Endothelial cell (in vitro differentiated cells): ENCODE data around the gene CHCHD6. TPM values are rescaled to one million over a fixed set of nuclear protein-coding genes. Genes with fewer than 3 reads are reported as not detected.

Experiments
- DNase-seq: peaks from one replicate; pipeline ENCODE4 v3.0.0; 2021; ENCODE audit warnings: low spot score
- H3K27ac Mint-ChIP-seq: one replicate; pipeline ENCODE4 v1.8.0; 2021; ENCODE audit warnings: mixed read lengths, inconsistent platforms; ENCODE audit not compliant: unreplicated experiment
- H3K27me3 Mint-ChIP-seq: one replicate; pipeline ENCODE4 v1.8.0; 2021; ENCODE audit warnings: mild to moderate bottlenecking, moderate library complexity, mixed read lengths, inconsistent platforms; ENCODE audit not compliant: unreplicated experiment
- H3K36me3 Mint-ChIP-seq: one replicate; pipeline ENCODE4 v1.8.0; 2021; ENCODE audit warnings: mild to moderate bottlenecking, low read depth, mixed read lengths, inconsistent platforms; ENCODE audit not compliant: unreplicated experiment
- H3K4me1 Mint-ChIP-seq: one replicate; pipeline ENCODE4 v1.8.0; 2021; ENCODE audit warnings: mild to moderate bottlenecking, mixed read lengths, inconsistent platforms; ENCODE audit not compliant: unreplicated experiment
- H3K4me3 Mint-ChIP-seq: one replicate; pipeline ENCODE4 v1.8.0; 2021; ENCODE audit warnings: mild to moderate bottlenecking, mixed read lengths, inconsistent platforms; ENCODE audit not compliant: unreplicated experiment
- H3K9me3 Mint-ChIP-seq: one replicate; pipeline ENCODE4 v1.8.0; 2021; ENCODE audit warnings: mixed read lengths, inconsistent platforms; ENCODE audit not compliant: unreplicated experiment
- CTCF ChIP-seq: fragments of 200-600 bp; sonication (generic); IDR thresholded peaks from one replicate; pipeline ENCODE4 v1.5.0; 2021; ENCODE audit warnings: antibody characterized with exemption; ENCODE audit not compliant: unreplicated experiment
- total RNA-seq: library from RNA; stranded (reverse); fragmentation: NEBNext Ultra II Directional; extraction: Animal tissue kit (Norgen Biotek cat#: 25700); gene quantifications from one replicate; pipeline ENCODE4 v1.2.1, GENCODE V29; 2021; ENCODE audit not compliant: unreplicated experiment

The CHCHD6 gene
- total RNA-seq, 1 donor from 2014 or later = 9.2 TPM

DNA sequence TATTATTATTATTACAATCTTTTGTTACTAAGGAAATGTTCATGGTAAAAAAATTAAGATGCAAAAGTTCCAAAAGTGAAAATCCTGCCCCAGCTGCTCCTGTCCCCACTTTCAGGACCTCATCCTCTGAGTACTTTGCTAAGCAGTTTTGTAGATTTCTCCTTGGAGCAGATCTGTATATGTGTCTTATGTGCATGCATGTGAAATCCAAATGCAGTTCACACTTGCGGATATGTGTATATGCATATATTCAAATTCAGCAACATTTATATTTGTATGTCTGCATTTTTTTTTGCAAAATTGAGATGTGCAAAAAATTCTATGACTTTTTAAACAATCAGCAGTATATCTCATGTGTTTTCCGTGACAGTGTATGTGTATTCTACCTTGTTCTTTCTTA, 19.2 kb downstream of the CHCHD6 start:
- H3K4me1 Mint-ChIP-seq = no peaks in the 10 kb centered on the region
- H3K27ac Mint-ChIP-seq = no peak overlapping the region
- no peak for DNase-seq
- H3K36me3 Mint-ChIP-seq = no peaks in the 10 kb centered on the region
- no peaks in the 10 kb centered on the region for H3K9me3 Mint-ChIP-seq
- no peak for TF ChIP-seq CTCF
- H3K27me3 Mint-ChIP-seq = no peaks in the 10 kb centered on the region
- no peak overlapping the region for H3K4me3 Mint-ChIP-seq

DNA sequence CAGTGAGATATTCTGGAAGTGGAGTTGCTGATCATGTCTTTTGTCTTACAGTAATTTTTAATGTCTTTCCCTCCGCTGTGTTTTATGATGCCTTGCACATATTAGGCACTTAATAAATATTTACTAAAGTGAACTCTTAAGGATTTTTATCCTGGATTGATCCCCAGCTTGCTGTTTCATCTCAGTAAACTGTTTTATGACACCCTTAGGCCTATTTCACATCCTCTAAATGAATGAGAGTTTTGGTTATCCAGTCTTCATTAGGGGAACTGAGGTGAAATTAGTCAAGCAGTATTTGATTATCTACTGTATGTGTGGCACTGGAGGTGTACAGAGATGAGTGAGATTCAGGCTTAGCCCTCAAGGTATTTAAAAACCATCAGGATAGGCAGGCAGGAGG, 19.8 kb downstream of the CHCHD6 start:
- Mint-ChIP-seq H3K9me3 (no peaks in the 10 kb centered on the region), H3K4me1 (no peaks in the 10 kb centered on the region), H3K4me3 (no peak overlapping the region), H3K27me3 (no peaks in the 10 kb centered on the region), H3K36me3 (no peaks in the 10 kb centered on the region), H3K27ac (no peak overlapping the region)
- no peak for TF ChIP-seq CTCF
- no peak for DNase-seq

DNA sequence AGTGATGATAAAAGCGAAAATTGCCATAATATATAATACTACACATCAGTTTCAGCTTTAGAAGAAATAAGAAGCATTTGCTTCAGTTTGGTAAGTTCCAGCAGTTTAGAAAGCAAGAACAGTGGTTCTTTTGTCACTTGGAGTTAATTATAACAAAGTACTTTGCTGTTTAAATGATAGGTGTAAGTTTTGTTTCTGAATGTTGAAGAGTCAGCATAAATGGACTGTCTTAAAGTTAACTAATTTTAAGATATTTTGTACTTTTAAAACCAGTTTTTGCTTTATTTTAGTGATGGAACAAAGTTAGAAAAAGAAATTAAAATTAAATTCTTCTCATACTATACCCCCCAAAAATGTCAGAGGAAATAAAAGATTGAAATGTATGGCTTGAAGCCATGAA, 24.6 kb downstream of the CHCHD6 start:
- no peaks in the 10 kb centered on the region for H3K9me3 Mint-ChIP-seq
- no peak overlapping the region for H3K4me3 Mint-ChIP-seq
- H3K4me1 Mint-ChIP-seq = no peaks in the 10 kb centered on the region
- no peaks in the 10 kb centered on the region for H3K36me3 Mint-ChIP-seq
- DNase-seq = no peak
- H3K27me3 Mint-ChIP-seq = peaks cover 2% of the 10 kb centered on the region
- no peak overlapping the region for H3K27ac Mint-ChIP-seq
- no peak for TF ChIP-seq CTCF

GRCh38 chr3:126730376-126730775, 26.3 kb downstream of the CHCHD6 start:
- H3K27me3 Mint-ChIP-seq = peaks cover 7% of the 10 kb centered on the region
- TF ChIP-seq CTCF = no peak
- no peaks in the 10 kb centered on the region for H3K9me3 Mint-ChIP-seq
- no peak for DNase-seq
- no peak overlapping the region for H3K27ac Mint-ChIP-seq
- no peak overlapping the region for H3K4me3 Mint-ChIP-seq
- H3K36me3 Mint-ChIP-seq = no peaks in the 10 kb centered on the region
- H3K4me1 Mint-ChIP-seq = peaks cover 10% of the 10 kb centered on the region

GRCh38 chr3:126731044-126731443, 27.0 kb downstream of the CHCHD6 start:
- H3K4me1 Mint-ChIP-seq = peaks cover 14% of the 10 kb centered on the region
- H3K4me3 Mint-ChIP-seq = no peak overlapping the region
- no peak for DNase-seq
- peaks cover 7% of the 10 kb centered on the region for H3K27me3 Mint-ChIP-seq
- H3K27ac Mint-ChIP-seq = no peak overlapping the region
- H3K9me3 Mint-ChIP-seq = no peaks in the 10 kb centered on the region
- no peak for TF ChIP-seq CTCF
- no peaks in the 10 kb centered on the region for H3K36me3 Mint-ChIP-seq
